B cell (primary cell): ENCODE measurements around the gene DDX55. TPM values are rescaled to one million over a fixed set of nuclear protein-coding genes. Genes with fewer than 3 reads are reported as not detected.
A peak's percentile ranks its signal among the peaks of the same experiment; 100 is the strongest.

Source experiments
- ATAC-seq: fragments of 200-7000 bp; cut with Tn5 transposase; one replicate; pipeline ENCODE4 v1.10.0; 2021; ENCODE audit warnings: low read depth, mild to moderate bottlenecking, moderate number of reproducible peaks, moderate library complexity
- CTCF ChIA-PET: fragments of 350-600 bp; sonication (Branson Sonifier 250); formaldehyde crosslinking; loops from one replicate; lab custom pipeline; 2021; ENCODE audit warnings: antibody characterized with exemption, inconsistent platforms; lab: Charles Lee
- POLR2A ChIA-PET: fragments of 350-600 bp; sonication (Branson Sonifier 250); formaldehyde crosslinking; loops from one replicate; lab custom pipeline; 2021; ENCODE audit warnings: antibody characterized with exemption; lab: Charles Lee
- DNase-seq: peaks from one replicate; pipeline ENCODE4 v3.0.0; 2013
- H2AFZ ChIP-seq: 2 replicates; pipeline ENCODE4 v1.6.1; 2012; ENCODE audit warnings: mild to moderate bottlenecking, low read depth, low read length; ENCODE audit not compliant: insufficient read depth, poor library complexity, severe bottlenecking
- H3K27ac ChIP-seq, 2 donors: 1 replicate in 1 of 2; 2 replicates in 1 of 2; pipeline ENCODE4 v1.5.1; 2012 to 2013; ENCODE audit warnings: low read length in 2 of 2, mild to moderate bottlenecking in 2 of 2, moderate library complexity in 1 of 2
- H3K27me3 ChIP-seq, 4 experiments: fragments of 200-600 bp in 1 of 4; sonication (generic) in 1 of 4; replicated peaks in 1 of 4; 1 replicate in 2 of 4; 2 replicates in 2 of 4; pipeline versions ENCODE4 v1.6.1 to v1.7.0; 2013 to 2016; ENCODE audit warnings: low read length in 3 of 4, mild to moderate bottlenecking in 2 of 4, mixed read lengths in 1 of 4, moderate library complexity in 1 of 4; ENCODE audit not compliant: insufficient read depth in 4 of 4, control insufficient read depth in 3 of 4; ENCODE audit errors: control extremely low read depth in 1 of 4
- H3K36me3 ChIP-seq, 2 experiments: replicated peaks in 1 of 2; 1 replicate in 1 of 2; 2 replicates in 1 of 2; pipeline versions ENCODE4 v1.6.1 to v1.7.1; 2013; ENCODE audit warnings: low read length in 1 of 2; ENCODE audit not compliant: insufficient read depth in 2 of 2, control insufficient read depth in 1 of 2; ENCODE audit errors: control extremely low read depth in 1 of 2, extremely low read depth in 1 of 2
- H3K4me1 ChIP-seq, 2 donors: fragments of 200-600 bp in 1 of 2; sonication (generic) in 1 of 2; 1 replicate in 1 of 2; 2 replicates in 1 of 2; pipeline versions ENCODE4 v1.5.1 to v1.6.1; 2013 to 2017; ENCODE audit warnings: low read length in 2 of 2; ENCODE audit not compliant: control insufficient read depth in 2 of 2, insufficient read depth in 2 of 2
- H3K4me2 ChIP-seq: replicated peaks from 2 replicates; pipeline ENCODE3; 2012; ENCODE audit warnings: mild to moderate bottlenecking, low read depth, low read length; ENCODE audit not compliant: poor library complexity, severe bottlenecking
- H3K4me3 ChIP-seq, 5 experiments: fragments of 200-600 bp in 1 of 5; sonication (generic) in 1 of 5; 1 replicate in 3 of 5; 2 replicates in 2 of 5; pipeline versions ENCODE4 v1.5.1 to v1.7.0; 2011 to 2016; ENCODE audit warnings: low read length in 4 of 5, mild to moderate bottlenecking in 4 of 5, low read depth in 2 of 5, control low read depth in 1 of 5, moderate library complexity in 1 of 5; ENCODE audit not compliant: insufficient read depth in 1 of 5; ENCODE audit errors: control extremely low read depth in 1 of 5, extremely low read depth in 1 of 5
- H3K79me2 ChIP-seq: fragments of 200-600 bp; sonication (generic); one replicate; pipeline ENCODE4 v1.6.0; 2016; ENCODE audit warnings: low read length; ENCODE audit not compliant: control insufficient read depth, insufficient read depth
- H3K9ac ChIP-seq: fragments of 200-600 bp; sonication (generic); 2 replicates; pipeline ENCODE4 v1.6.1; 2017; ENCODE audit warnings: mild to moderate bottlenecking, low read length, moderate library complexity
- H3K9me3 ChIP-seq, 3 donors: one replicate each; pipeline versions ENCODE4 v1.6.1 to v1.7.1; 2013; ENCODE audit warnings: low read length in 2 of 3; ENCODE audit not compliant: control insufficient read depth in 2 of 3, insufficient read depth in 1 of 3; ENCODE audit errors: control extremely low read depth in 1 of 3
- H4K20me1 ChIP-seq: 2 replicates; pipeline ENCODE4 v1.6.0; 2012; ENCODE audit warnings: mild to moderate bottlenecking, low read length; ENCODE audit not compliant: insufficient read depth, control insufficient read depth, poor library complexity, severe bottlenecking
- H3K27ac Mint-ChIP-seq: one replicate; pipeline ENCODE4 v1.8.0; 2021; ENCODE audit warnings: mixed read lengths
- H3K27me3 Mint-ChIP-seq: one replicate; pipeline ENCODE4 v1.8.0; 2021; ENCODE audit warnings: mixed read lengths
- H3K4me1 Mint-ChIP-seq: one replicate; pipeline ENCODE4 v1.8.0; 2021; ENCODE audit warnings: mixed read lengths
- H3K4me3 Mint-ChIP-seq: one replicate; pipeline ENCODE4 v1.8.0; 2021; ENCODE audit warnings: mixed read lengths
- H3K9me3 Mint-ChIP-seq: one replicate; pipeline ENCODE4 v1.8.0; 2022; ENCODE audit warnings: mixed read lengths; ENCODE audit not compliant: insufficient read depth
- EZH2 ChIP-seq: IDR thresholded peaks from 2 replicates; pipeline ENCODE4 v1.6.1; 2012; ENCODE audit warnings: borderline replicate concordance, low read depth, mild to moderate bottlenecking, moderate library complexity, low read length; ENCODE audit not compliant: insufficient read depth, poor library complexity, severe bottlenecking
- WGBS: methylation state at CpG from one replicate; pipeline ENCODE4 v1.1.5; 2013; ENCODE audit warnings: missing lambda C conversion rate; ENCODE audit not compliant: insufficient coverage; 5-methylcytosine and 5-hydroxymethylcytosine counted together
- intact Hi-C: fragments of 100-400 bp; cut with micrococcal nuclease; formaldehyde crosslinking; loops from one replicate; pipeline ENCODE4 v1.10.0; 2022
- polyA plus RNA-seq: library from polyadenylated mRNA; depleted of rRNA; stranded (reverse); fragments of >200 nt; gene quantifications from 2 replicates; pipeline ENCODE4 v1.2.3, GENCODE V29; 2012
- total RNA-seq, 2 donors: library from RNA; stranded (reverse); fragments of 120-200 nt in 1 of 2; gene quantifications; 1 replicate in 1 of 2; 2 replicates in 1 of 2; pipeline versions ENCODE4 v1.2.3 to v1.2.4, GENCODE V29; 2013 to 2022
- TF ChIP-seq, protein P1 (sequence below): fragments of 200-600 bp; IDR thresholded peaks from one replicate; pipeline ENCODE4 v1.8.0; 2022; ENCODE audit warnings: antibody characterized with exemption, mild to moderate bottlenecking

Gene DDX55
- total and polyA plus RNA-seq, 2 donors (not counting 1 experiment from before 2014, with no cell fraction given), result 33.3 to 39.9 TPM

DNA sequence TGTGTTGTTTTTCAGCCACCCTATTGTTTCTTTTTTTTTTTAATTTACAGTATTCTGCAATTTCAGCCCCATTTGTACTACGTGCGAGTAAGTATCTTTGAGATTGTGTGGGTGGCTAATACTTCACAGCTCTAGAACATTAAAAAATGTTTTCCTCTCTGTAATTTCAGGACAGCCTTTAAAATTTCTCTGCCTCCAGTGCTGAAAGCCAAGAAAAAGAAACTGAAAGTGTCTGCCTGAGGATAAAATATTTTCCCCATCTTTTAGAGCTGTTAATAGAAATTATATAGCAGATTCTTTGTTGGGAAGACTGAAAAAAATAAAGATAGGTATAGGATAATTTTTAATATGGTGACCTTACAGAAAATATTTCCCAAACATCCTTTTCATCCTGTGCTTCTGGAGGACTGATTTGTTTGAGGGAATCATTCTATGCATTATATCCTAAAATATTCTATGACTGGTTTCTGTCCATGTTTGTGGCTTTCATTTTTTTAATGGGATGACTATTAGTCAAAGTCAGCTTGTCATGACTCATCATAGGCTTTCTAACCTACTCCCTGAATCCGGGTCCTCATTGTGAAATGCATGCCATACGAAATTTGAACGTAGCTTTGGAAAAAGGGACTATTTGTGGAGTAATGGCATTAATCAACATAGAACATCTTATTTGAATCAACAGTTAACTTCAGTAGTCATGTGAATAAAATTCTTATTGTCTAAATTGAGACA is 58.3 kb downstream of the DDX55 start:
- Histone ChIP-seq H3K4me1 (peaks cover 4 to 17% of the 10 kb centered on the region in 2 donors), H2AFZ (no peak overlapping the region), H3K79me2 (no peaks in the 10 kb centered on the region), H3K36me3 (peaks cover 0 to 20% of the 10 kb centered on the region in 2 experiments), H3K27ac (peak overlapping the region in 1 of 2 donors; percentile 37), H3K27me3 (no peaks in the 10 kb centered on the region), H3K9ac (no peak overlapping the region), H3K4me2 (no peak overlapping the region), H3K4me3 (no peak overlapping the region), H3K9me3 (no peaks in the 10 kb centered on the region), H4K20me1 (no peaks in the 10 kb centered on the region)
- DNase-seq, result no peak
- WGBS, result no CpG with 5 or more reads among the region's 5 CpGs
- no peaks in the 10 kb centered on the region for H3K9me3 Mint-ChIP-seq
- ChIA-PET CTCF (no interaction called here), POLR2A (no interaction called here)
- no peak for TF ChIP-seq EZH2
- TF ChIP-seq, protein P1, sequence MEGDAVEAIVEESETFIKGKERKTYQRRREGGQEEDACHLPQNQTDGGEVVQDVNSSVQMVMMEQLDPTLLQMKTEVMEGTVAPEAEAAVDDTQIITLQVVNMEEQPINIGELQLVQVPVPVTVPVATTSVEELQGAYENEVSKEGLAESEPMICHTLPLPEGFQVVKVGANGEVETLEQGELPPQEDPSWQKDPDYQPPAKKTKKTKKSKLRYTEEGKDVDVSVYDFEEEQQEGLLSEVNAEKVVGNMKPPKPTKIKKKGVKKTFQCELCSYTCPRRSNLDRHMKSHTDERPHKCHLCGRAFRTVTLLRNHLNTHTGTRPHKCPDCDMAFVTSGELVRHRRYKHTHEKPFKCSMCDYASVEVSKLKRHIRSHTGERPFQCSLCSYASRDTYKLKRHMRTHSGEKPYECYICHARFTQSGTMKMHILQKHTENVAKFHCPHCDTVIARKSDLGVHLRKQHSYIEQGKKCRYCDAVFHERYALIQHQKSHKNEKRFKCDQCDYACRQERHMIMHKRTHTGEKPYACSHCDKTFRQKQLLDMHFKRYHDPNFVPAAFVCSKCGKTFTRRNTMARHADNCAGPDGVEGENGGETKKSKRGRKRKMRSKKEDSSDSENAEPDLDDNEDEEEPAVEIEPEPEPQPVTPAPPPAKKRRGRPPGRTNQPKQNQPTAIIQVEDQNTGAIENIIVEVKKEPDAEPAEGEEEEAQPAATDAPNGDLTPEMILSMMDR, result no peak
- no peaks in the 10 kb centered on the region for H3K27me3 Mint-ChIP-seq
- H3K4me1 Mint-ChIP-seq, result peaks cover 26% of the 10 kb centered on the region
- ATAC-seq, result no peak
- intact Hi-C loops, result no loop called here
- no peak overlapping the region for H3K27ac Mint-ChIP-seq
- H3K4me3 Mint-ChIP-seq, result peak overlapping the region; percentile 13

DNA sequence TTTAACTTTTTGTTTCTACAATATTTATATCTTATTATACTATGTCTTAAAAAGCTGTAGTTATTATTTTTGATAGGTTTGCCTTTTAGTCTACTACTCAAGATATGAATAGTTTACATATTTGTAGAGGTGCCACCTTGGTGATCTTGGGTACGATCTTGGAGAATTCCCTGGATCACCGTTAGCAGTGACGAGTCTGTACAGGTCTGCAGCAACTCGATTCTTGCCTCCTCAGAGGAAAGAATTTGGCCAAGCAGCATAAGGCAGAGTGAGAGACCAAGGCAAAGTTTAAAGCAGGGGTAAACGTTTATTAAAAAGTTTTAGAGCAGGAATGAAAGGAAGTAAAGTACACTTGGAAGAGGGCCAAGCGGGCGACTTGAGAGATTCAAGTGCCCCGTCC is 65.9 kb downstream of the DDX55 start:
- POLR2A ChIA-PET, result no interaction called here
- TF ChIP-seq, protein P1, result no peak
- no peak for TF ChIP-seq EZH2
- ATAC-seq (no peak), DNase-seq (no peak)
- H3K9ac ChIP-seq, result no peak overlapping the region
- H4K20me1 ChIP-seq, result no peaks in the 10 kb centered on the region
- H3K27me3 Mint-ChIP-seq, result no peaks in the 10 kb centered on the region
- H3K4me3 Mint-ChIP-seq, result no peak overlapping the region
- no peak overlapping the region for H3K4me2 ChIP-seq
- H3K4me3 ChIP-seq, result no peak overlapping the region
- H3K79me2 ChIP-seq, result no peaks in the 10 kb centered on the region
- no peaks in the 10 kb centered on the region for H3K36me3 ChIP-seq
- no peak overlapping the region for H3K27ac Mint-ChIP-seq
- H3K4me1 ChIP-seq, result peaks cover 9 to 14% of the 10 kb centered on the region in 2 donors
- H3K9me3 ChIP-seq, result no peaks in the 10 kb centered on the region
- no peak overlapping the region for H2AFZ ChIP-seq
- H3K4me1 Mint-ChIP-seq, result peaks cover 14% of the 10 kb centered on the region
- no peaks in the 10 kb centered on the region for H3K9me3 Mint-ChIP-seq
- H3K27ac ChIP-seq, result no peak overlapping the region
- H3K27me3 ChIP-seq, result no peaks in the 10 kb centered on the region
- 94% methylated on average over 8 of the region's 8 CpGs for WGBS
- intact Hi-C loops, result no loop called here
- CTCF ChIA-PET, result no interaction called here
